HG02943 (cell line): ENCODE results near the gene C17orf113.

ENCODE experiments used
- ATAC-seq: cut with Tn5 transposase; IDR thresholded peaks from one replicate; pipeline ENCODE4 v1.9.1; 2021; ENCODE audit warnings: mild to moderate bottlenecking, low read depth, moderate library complexity; ENCODE audit not compliant: unreplicated experiment

Gene C17orf113

GRCh38 chr17:42072323-42073187 lies 22.2 kb upstream of the C17orf113 start:
- ATAC-seq = no peak

- ATAC-seq = no peak
Observed at GRCh38 chr17:42071810-42072209, 21.4 kb upstream of the C17orf113 start.

DNA sequence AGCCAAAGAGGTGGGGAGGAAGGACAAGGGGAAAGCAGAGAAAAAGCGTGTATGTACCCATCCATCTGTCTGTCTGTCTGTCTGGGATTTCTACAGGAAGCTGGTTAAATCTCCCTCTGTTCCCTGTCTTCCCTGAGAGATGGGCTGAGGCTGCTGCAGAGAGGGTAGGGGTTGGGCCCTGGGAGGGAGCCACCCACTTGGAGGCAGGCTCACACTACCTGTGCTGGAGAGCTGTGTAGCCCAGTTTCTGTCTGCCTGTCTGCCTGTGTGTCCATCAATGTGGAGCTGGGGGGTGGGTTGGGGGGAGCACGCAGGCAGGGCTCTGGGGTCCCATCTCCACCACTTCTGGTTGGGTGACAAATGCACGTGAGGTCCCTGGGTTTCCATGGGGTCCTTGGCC lies 18.6 kb upstream of the C17orf113 start:
- ATAC-seq = no peak

DNA sequence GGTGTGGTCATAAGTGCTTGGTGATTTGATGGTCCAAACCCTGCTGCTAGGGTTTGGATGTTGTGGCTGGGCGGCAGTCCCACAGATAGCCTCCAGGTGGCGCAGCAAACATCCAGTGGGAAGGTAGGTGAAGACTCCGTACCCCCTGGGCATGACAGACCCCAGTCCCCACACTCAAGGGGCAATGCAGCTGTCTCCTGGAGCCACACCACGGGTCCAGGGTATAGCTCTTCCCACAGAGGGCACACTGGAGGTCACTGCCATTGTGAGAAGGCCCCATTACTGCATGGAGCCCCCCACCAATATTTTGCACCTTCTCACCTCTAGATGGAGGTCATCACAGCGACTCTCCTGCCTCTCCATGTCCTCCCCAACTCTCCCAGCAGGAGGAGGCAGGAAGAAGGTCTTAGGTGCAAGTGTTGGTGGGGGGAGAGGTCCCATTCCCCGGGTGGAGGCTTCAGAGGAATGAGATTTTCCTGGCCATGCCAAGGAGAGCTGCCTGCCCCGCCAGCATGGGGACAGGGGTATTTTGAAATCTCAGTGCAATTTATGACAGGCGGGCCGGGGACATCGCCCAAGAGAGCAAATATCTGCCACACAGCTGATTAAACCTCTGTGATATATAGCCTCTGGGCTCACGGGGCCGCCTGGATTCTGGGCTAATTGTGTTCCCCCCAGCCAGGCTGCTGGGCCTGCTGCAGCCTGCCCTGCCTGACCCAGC lies 17.1 kb upstream of the C17orf113 start:
- ATAC-seq = no peak

DNA sequence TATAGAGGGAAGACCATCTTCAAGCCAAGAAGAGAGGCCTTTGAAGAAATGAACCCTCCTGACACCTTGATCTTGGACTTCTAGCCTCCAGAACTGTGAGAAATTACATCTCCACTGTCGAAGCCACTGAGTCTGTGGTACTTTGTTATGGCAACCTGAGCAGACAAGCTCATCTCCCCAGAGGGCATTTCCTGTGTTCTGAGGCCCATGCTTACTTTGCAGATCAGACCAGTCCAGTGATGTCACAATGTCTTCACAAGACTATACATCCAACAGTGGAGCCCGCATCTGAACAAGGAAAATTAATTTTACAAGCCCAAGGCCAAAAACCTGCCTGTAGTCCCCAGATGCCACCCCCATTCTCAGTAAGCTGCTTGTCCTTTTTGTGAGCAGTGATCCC lies 14.8 kb upstream of the C17orf113 start:
- ATAC-seq = no peak

GRCh38 chr17:42062681-42063080 lies 12.3 kb upstream of the C17orf113 start:
- ATAC-seq = no peak

DNA sequence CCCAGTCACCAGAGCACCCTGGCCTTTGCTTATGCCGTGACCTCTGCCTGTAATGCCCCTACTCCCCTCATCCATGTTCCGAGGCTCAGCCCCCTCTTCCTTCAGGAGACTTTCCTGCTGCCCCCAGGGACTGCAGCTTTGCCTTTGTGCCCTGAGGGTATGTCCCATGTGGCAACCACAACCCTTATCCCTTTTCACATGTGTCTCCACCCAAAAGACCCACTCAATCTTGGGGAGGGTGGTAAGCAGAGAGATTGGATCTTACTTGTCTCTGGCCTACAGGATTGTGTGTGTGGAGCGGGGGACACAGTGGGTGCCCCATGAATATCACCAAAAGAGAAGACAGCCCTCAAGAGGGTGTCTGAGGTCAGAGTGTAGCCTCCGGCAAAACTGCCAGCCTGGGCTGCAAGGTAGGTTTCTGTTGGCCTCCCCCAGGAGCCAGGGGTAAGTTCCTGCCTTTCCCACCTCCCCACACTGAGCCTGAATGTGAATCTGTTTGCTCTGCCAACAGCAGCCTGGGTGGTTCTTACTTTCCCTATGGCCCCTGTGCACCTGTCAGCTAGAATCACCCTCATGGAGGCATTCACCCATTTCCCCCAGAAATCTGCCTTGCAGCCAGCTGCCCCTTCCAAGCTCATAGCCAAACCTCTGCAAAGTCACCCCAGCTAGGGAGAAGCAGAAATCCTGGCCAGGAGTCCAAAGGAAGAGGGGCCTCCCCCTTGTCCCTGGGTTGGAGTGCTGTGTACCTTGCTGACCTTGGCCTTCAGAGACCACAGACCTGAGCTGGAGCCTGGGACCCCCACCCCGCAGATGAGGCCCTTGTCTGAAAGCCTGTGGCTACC lies 11.5 kb upstream of the C17orf113 start:
- ATAC-seq = no peak

GRCh38 chr17:42060231-42060630 lies 9.8 kb upstream of the C17orf113 start:
- no peak for ATAC-seq

GRCh38 chr17:42059815-42060214 lies 9.4 kb upstream of the C17orf113 start:
- no peak for ATAC-seq

DNA sequence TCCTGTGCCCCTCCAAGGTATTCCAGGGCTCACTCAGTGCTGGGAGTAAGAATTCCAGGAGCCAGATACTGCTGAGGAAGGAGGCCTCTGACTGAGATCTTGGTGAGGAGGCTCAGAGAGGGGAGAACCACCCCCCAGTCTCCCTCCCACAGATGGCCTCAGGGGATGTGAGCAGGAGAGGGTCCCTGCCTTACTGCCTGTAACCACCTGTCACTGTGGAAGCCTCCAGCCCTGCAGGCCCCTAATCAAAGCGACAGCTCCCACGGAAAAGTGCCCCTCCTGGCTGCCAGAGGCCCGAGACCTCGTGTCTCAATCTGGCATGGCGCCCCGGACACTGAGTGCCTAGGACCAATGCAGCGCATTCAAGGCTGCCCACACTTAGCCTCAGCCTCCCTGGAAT lies 7.7 kb upstream of the C17orf113 start:
- ATAC-seq = no peak

DNA sequence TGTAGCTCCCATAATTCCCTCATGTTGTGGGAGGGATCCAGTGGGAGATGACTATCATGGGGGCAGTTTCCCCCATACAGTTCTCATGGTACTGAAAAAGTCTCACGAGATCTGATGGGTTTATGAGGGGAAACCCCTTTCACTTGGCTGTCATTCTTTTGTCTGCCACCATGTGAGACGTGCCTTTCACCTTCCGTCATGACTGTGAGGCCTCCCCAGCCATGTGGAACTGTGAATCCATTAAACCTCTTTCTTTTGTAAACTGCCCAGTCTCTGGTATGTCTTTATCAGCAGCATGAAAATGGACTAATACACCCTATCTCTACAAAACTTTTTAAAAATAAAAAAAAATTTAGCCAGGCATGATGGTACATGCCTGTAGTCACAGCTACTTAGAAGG lies 6.2 kb upstream of the C17orf113 start:
- ATAC-seq = no peak

- ATAC-seq = no peak
Observed at GRCh38 chr17:42055496-42055895, 5.1 kb upstream of the C17orf113 start.

- ATAC-seq = no peak
Observed at GRCh38 chr17:42055027-42055426, 4.6 kb upstream of the C17orf113 start.

DNA sequence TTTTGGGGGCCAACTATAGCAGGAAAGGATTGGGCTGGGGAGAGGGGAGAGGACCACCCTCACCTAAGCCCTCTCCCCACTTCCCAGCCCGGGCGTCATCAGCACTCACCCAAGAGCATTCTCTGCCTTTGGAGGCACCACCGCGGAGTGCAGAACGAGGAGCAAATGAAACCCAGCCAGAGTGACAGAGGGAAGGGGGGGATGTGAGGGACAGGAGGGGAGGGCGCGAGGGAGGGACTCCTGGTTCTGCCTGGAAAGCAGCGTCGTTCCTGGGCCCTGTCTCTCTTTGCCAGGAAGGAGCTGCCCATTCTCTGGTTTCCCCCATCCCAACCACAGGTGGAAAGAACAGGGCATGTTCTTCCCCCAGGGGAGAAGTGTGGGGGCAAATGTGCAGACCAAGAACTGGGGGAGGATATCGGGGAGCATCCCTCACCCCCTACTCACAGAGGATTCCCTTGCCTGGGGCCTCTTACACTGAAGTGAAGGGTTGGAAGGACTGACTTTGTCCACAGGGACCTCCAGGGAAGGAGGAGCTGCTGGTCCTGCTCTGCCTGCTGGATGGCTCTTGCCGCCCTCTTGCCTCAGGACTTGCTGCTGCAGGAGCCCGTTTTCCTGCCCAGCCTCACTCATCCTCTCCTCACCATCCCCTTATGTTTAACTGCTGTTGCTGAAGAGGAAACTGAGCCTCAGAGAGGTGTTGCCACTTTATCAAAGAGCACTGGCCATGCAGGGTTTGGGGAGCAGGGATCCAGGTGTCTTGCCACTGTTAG lies 3.5 kb upstream of the C17orf113 start:
- no peak for ATAC-seq

- no peak for ATAC-seq
Observed at GRCh38 chr17:42052346-42052877, 2.0 kb upstream of the C17orf113 start.

DNA sequence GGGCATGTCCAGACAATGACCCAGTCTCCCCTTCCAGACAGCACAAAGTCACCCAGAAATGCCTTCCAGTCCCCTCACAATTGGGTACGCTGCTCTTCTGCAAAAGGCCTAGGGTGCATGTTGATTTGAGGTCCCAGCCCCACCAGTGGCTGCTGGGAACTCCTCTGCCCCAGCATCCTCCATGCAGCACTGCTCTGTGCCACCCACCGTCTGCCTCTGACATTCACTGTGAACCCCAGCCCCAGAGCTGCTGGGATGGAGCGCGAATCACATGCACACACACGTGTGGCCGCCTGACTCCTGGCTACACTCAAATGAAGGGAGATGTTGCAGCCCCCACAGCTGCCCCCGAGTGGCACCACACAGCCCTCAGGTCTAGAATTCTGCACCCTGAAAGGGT lies 1.2 kb upstream of the C17orf113 start:
- ATAC-seq = no peak

DNA sequence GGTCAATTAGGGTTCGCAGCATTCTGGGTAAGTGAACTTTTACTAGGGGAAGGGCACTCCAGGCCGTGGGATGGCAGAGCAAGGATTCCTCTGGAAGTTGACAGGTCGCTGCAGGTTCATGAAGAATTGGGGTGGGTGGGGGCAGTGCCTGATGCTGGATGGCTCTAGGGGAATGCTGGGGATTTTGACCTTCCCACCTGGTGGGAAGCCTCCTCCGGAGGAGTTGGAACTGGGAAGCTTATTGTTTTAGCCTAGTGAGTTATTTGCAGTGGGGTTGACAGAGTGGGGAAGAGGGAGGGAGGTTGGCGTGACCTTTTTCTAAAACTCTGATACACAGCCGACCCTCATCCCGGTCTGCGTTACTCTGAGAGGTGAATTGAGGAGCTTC lies 606 bp upstream of the C17orf113 start:
- no peak for ATAC-seq

DNA sequence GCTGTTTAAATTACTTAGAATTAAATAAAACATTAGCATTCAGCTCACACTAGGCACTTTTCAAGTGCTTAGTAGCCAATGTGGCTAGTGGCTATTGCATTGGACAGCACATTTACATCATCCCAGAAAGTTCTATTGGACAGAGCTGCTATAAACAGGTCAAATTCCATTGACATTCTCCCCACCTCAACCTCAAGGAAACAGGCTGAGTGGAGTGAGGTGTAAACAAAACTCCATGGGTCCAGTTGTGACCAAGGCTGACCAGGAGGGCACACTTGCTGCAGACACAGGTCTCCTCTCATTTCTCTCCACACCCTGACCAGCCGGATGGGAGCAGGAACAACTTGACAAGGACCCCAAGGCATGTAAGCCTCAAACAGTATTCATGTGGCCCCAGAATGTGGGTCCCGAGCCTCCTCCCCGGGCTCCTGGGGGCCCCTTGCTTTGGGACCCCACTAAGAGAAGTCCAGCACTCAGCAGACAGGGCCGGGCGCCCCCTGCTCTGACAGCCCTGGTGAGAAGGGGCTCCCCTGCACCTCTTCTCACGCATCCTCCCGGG lies 488 bp downstream of the C17orf113 start:
- no peak for ATAC-seq

DNA sequence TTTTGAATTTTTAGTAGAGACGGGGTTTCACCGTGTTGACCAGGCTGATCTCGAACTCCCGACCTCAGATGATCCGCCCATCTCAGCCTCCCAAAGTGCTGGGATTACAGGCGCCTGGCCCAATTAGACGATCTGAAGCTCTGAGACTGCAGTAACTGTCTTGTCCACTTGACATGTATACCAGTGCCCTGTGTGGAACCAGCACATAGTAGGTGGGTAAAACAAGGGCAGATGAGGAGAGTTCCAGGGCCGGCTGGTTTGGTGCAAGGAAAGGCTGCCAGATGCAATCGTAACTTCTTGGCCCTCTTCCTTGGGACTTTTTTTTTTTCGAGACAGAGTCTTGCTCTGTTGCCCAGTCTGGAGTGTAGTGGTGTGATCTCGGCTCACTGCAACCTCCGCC lies 3.1 kb downstream of the C17orf113 start:
- no peak for ATAC-seq

- no peak for ATAC-seq
Observed at GRCh38 chr17:42045719-42046118, 4.7 kb downstream of the C17orf113 start.
